Measurements from ENCODE around the gene FAM118A.

GRCh38 chr22:45262195-45262930 is 47.4 kb upstream of the FAM118A start:
- TF ChIP-seq EZH2 (IDR thresholded peaks at IDR 0.05; ENCODE audit: borderline replicate concordance, low read depth, low read length, severe bottlenecking) (no peak), CTCF (IDR thresholded peaks at IDR 0.05; ENCODE audit: borderline replicate concordance, extremely low read depth, low read length, poor library complexity, severe bottlenecking) (no peak)

Data from DND-41 (cell line).